GM20000 (cell line): Measurements from ENCODE around the gene ZPLD1.

Experiments used
- DNase-seq: peaks from one replicate; pipeline ENCODE4 v3.0.0; 2012; ENCODE audit warnings: low spot score
- TF ChIP-seq, protein P1 (sequence below): IDR thresholded peaks from 2 replicates; pipeline ENCODE4 v1.5.1; 2012; ENCODE audit warnings: mild to moderate bottlenecking, control low read depth; ENCODE audit errors: extremely low read depth, missing control alignments

The ZPLD1 gene

GRCh38 chr3:102485701-102486100 lies 50.9 kb downstream of the ZPLD1 start:
- no peak for DNase-seq
- TF ChIP-seq, protein P1, sequence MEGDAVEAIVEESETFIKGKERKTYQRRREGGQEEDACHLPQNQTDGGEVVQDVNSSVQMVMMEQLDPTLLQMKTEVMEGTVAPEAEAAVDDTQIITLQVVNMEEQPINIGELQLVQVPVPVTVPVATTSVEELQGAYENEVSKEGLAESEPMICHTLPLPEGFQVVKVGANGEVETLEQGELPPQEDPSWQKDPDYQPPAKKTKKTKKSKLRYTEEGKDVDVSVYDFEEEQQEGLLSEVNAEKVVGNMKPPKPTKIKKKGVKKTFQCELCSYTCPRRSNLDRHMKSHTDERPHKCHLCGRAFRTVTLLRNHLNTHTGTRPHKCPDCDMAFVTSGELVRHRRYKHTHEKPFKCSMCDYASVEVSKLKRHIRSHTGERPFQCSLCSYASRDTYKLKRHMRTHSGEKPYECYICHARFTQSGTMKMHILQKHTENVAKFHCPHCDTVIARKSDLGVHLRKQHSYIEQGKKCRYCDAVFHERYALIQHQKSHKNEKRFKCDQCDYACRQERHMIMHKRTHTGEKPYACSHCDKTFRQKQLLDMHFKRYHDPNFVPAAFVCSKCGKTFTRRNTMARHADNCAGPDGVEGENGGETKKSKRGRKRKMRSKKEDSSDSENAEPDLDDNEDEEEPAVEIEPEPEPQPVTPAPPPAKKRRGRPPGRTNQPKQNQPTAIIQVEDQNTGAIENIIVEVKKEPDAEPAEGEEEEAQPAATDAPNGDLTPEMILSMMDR, result no peak

DNA sequence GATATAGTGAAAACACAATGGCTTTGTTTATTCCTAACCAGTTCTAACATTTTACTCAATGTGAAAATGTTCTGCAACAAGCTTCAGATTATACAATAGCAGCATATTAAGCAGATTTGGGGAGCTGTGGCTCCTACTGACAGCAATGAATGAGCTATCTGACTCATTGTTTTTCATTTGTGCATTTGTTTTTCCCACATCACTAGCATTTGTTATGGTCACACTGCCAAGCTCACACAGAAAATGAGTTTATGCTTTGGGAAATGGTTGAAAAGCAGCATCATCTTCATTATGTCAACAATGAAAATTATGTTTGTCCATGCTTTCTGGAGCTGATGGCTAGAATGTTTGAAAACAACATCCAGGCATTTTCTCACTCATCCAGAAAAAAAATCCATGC lies 53.5 kb downstream of the ZPLD1 start:
- TF ChIP-seq, protein P1, result no peak
- DNase-seq, result no peak

- no peak for DNase-seq
- TF ChIP-seq, protein P1, result no peak
These were observed 57.5 kb downstream of the ZPLD1 start for GRCh38 chr3:102492300-102492699.

DNA sequence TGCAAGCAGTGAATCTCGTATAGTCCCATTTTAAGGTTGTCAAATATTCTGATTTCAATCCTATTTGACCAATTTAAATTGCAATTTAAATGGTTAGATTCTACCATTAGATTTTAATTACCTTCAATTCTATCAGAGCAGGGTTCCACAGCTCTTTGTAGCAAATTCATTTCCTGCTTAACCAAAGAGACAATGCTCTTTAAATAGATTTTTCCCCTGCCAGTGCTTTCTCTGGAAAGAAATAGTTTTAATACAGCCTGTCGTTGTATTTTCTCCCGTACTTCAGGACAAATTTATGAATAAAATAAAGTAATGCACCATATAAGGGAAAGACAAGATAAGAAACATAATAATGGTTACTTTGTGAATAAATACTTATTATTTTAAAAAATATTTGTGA lies 62.8 kb downstream of the ZPLD1 start:
- TF ChIP-seq, protein P1, result no peak

DNA sequence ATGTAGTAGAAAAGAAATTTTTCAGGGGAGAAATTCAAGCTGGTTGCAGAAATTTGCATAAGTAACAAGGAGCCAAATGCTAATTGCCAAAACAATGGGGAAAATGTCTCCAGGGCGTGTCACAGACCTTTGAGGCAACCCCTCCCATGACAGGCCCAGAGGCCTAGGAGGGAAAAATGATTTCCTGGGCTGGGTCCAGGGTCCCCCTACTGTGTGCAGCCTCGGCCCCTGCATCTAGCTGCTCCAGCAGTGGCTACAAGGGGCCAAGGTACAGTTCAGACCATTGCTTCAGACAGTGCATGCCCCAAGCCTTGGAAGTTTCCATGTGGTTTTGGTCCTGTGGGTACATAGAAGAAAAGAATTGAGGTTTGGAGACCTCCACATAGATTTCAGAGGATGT lies 70.7 kb downstream of the ZPLD1 start:
- TF ChIP-seq, protein P1, result no peak

More for the DNA sequence above, 62.8 kb downstream of the ZPLD1 start:
- DNase-seq, result no peak

GRCh38 chr3:102510663-102511062 lies 75.8 kb downstream of the ZPLD1 start:
- TF ChIP-seq, protein P1, result no peak
- no peak for DNase-seq

More for the DNA sequence above, 70.7 kb downstream of the ZPLD1 start:
- no peak for DNase-seq

- no peak for DNase-seq
- TF ChIP-seq, protein P1, result no peak
These were observed 76.4 kb downstream of the ZPLD1 start for GRCh38 chr3:102511168-102511567.
